Fibroblast of pulmonary artery (primary cell): Measurements from ENCODE around the gene SLC35F3.

Experiments
- DNase-seq: peaks from one replicate; pipeline ENCODE4 v3.0.0-alpha.2; 2010; ENCODE audit warnings: low read depth
- H3K4me3 ChIP-seq: replicated peaks from 2 replicates; pipeline ENCODE4 v1.5.1; 2011; ENCODE audit warnings: low read depth, mild to moderate bottlenecking, control low read depth, low read length, moderate library complexity
- TF ChIP-seq, protein P1 (sequence below): IDR thresholded peaks from 2 replicates; pipeline ENCODE4 v1.5.1; 2011; ENCODE audit warnings: mild to moderate bottlenecking, control low read depth, low read length, inconsistent platforms; ENCODE audit errors: missing control alignments

SLC35F3 gene

GRCh38 chr1:233981042-233981675 is 76.7 kb downstream of the SLC35F3 start:
- no peak for DNase-seq
- no peak overlapping the region for H3K4me3 ChIP-seq
- TF ChIP-seq, protein P1, sequence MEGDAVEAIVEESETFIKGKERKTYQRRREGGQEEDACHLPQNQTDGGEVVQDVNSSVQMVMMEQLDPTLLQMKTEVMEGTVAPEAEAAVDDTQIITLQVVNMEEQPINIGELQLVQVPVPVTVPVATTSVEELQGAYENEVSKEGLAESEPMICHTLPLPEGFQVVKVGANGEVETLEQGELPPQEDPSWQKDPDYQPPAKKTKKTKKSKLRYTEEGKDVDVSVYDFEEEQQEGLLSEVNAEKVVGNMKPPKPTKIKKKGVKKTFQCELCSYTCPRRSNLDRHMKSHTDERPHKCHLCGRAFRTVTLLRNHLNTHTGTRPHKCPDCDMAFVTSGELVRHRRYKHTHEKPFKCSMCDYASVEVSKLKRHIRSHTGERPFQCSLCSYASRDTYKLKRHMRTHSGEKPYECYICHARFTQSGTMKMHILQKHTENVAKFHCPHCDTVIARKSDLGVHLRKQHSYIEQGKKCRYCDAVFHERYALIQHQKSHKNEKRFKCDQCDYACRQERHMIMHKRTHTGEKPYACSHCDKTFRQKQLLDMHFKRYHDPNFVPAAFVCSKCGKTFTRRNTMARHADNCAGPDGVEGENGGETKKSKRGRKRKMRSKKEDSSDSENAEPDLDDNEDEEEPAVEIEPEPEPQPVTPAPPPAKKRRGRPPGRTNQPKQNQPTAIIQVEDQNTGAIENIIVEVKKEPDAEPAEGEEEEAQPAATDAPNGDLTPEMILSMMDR = no peak

DNA sequence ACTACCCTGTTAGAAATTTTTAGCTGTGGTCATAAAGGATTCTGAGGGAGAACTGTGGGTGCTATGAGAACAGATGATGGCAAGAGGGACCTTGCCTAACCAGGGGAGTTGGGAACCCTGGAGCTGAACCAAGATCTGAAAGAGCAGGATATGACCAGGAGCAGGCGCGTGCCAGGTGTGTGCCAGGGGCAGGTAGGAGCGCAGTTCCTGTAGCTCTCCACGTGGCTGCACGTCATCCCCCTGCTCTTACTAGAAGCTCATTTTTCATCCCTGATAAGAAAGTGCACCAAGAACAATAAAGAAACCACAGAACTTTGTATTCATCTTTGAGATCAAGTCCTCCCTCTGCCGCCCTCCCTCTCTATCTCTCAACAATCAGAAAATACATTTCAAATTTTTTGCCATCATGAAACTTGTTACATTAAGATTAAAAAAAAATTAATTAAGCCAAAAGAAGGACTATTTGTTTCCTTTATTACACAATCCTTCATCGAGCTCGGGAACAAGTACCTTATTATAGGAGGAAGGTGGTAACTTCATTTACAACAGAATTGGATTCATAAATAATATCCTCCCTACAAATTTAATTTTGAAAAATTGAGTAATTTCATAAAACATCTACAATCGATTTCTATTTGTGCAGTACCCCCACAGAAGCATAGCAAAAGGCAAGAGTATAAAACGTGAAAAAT is 78.5 kb downstream of the SLC35F3 start:
- H3K4me3 ChIP-seq = no peak overlapping the region
- no peak for DNase-seq
- TF ChIP-seq, protein P1 = no peak

DNA sequence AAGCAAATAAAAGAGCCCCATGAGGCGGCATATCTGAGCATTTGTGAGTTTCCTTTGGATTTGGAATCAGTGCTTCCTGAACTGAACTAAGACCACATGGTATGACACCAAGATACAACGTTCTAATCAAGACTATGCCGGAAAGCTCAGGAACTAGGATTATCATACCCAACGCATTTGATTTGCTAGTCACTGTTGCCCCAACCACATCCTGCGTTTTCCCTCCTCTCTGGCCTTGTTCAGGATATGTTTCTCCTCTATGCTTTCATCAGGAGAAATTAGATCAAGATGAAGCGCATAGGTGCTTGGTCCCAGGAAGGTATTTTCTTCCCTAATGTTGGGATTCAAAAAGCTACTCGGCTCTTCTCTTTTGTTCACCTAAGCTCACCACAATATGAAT is 79.3 kb downstream of the SLC35F3 start:
- TF ChIP-seq, protein P1 = no peak
- H3K4me3 ChIP-seq = no peak overlapping the region
- DNase-seq = no peak

- TF ChIP-seq, protein P1 = no peak
Measured at GRCh38 chr1:233988963-233989696, 84.7 kb downstream of the SLC35F3 start.

GRCh38 chr1:233990486-233990885 is 86.0 kb downstream of the SLC35F3 start:
- no peak for DNase-seq
- no peak overlapping the region for H3K4me3 ChIP-seq
- TF ChIP-seq, protein P1 = no peak

More at GRCh38 chr1:233988963-233989696, 84.7 kb downstream of the SLC35F3 start:
- no peak for DNase-seq
- H3K4me3 ChIP-seq = no peak overlapping the region

GRCh38 chr1:233993651-233994050 is 89.2 kb downstream of the SLC35F3 start:
- TF ChIP-seq, protein P1 = no peak

More at GRCh38 chr1:233993651-233994050, 89.2 kb downstream of the SLC35F3 start:
- DNase-seq = no peak
- H3K4me3 ChIP-seq = no peak overlapping the region
